SK-N-SH (cell line): Measurements from ENCODE around the gene SERPINA12.

Experiments used
- TF ChIP-seq, protein P1 (sequence below): fragments of 200-600 bp; sonication (generic); IDR thresholded peaks from 2 replicates; pipeline ENCODE4 v1.6.1; 2017; ENCODE audit warnings: antibody characterized with exemption, mild to moderate bottlenecking, moderate library complexity
- TF ChIP-seq, protein P2 (sequence below): fragments of 150-350 bp; IDR thresholded peaks from 2 replicates; pipeline ENCODE4 v1.6.1; 2016; ENCODE audit warnings: mild to moderate bottlenecking, low read depth, low read length

DNA sequence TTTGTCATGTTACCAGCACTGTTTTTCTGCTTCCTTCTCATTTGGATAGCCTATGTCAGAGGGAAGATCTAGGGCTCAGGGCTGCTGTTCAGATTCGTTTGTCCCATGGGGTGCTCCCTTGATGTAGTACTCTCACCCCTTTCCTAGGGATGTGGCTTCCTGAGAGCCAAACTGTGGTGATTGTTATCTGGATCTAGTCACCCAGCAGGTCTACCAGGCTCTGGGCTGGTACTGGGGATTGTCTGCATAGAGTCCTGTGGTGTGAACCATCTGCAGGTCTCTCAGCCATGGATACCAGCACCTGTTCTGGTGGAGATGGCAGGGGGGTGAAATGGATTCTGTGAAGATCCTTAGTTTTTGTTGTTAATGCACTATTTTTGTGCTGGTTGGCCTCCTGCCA lies 51.2 kb downstream of the SERPINA12 start:
- TF ChIP-seq, protein P1, sequence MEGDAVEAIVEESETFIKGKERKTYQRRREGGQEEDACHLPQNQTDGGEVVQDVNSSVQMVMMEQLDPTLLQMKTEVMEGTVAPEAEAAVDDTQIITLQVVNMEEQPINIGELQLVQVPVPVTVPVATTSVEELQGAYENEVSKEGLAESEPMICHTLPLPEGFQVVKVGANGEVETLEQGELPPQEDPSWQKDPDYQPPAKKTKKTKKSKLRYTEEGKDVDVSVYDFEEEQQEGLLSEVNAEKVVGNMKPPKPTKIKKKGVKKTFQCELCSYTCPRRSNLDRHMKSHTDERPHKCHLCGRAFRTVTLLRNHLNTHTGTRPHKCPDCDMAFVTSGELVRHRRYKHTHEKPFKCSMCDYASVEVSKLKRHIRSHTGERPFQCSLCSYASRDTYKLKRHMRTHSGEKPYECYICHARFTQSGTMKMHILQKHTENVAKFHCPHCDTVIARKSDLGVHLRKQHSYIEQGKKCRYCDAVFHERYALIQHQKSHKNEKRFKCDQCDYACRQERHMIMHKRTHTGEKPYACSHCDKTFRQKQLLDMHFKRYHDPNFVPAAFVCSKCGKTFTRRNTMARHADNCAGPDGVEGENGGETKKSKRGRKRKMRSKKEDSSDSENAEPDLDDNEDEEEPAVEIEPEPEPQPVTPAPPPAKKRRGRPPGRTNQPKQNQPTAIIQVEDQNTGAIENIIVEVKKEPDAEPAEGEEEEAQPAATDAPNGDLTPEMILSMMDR, result no peak
- TF ChIP-seq, protein P2, sequence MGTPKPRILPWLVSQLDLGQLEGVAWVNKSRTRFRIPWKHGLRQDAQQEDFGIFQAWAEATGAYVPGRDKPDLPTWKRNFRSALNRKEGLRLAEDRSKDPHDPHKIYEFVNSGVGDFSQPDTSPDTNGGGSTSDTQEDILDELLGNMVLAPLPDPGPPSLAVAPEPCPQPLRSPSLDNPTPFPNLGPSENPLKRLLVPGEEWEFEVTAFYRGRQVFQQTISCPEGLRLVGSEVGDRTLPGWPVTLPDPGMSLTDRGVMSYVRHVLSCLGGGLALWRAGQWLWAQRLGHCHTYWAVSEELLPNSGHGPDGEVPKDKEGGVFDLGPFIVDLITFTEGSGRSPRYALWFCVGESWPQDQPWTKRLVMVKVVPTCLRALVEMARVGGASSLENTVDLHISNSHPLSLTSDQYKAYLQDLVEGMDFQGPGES, result no peak
